ENCODE measurements around the gene ISM2. TPM values are rescaled to one million over a fixed set of nuclear protein-coding genes. Genes with fewer than 3 reads are reported as not detected.

The ISM2 gene
- total RNA-seq, 1 experiment from 2014 or later, result 2.6 TPM

- POLR2A ChIA-PET, result no interaction called here
- Histone ChIP-seq H3K9me3 (ENCODE audit: control insufficient read depth, insufficient read depth, low read depth, low read length) (no peaks in the 10 kb centered on the region), H3K27me3 (ENCODE audit: control insufficient read depth, insufficient read depth, low read length) (no peaks in the 10 kb centered on the region), H3K36me3 (ENCODE audit: control insufficient read depth, insufficient read depth, low read length) (peaks cover 35% of the 10 kb centered on the region), H3K27ac (ENCODE audit: low read length) (peak overlapping the region; percentile 98), H3K4me3 (ENCODE audit: low read depth in 2 of 2, low read length in 2 of 2) (peak overlapping the region; percentile 75 to 98), H3K4me1 (ENCODE audit: control insufficient read depth, insufficient read depth, low read length) (peaks cover 11% of the 10 kb centered on the region)
- ATAC-seq (no peak), DNase-seq (ENCODE audit: low read depth, low spot score) (no peak)
- in situ Hi-C loops (cut with HindIII; ENCODE audit: low pct_unique_long_range_greater_than_20kb, low sequenced_read_pairs) (no loop called here), intact Hi-C loops (cut with micrococcal nuclease; ENCODE audit: unreplicated experiment) (no loop called here)
- peak; percentile 74 for TF ChIP-seq CTCF (IDR thresholded peaks at IDR 0.05)
- TF ChIP-seq TCF7L2 (IDR thresholded peaks at IDR 0.05; ENCODE audit: low read depth, low read length), result no peak
- CTCF ChIA-PET, result interaction anchor here (0.5 kb wide), 1 partner anchor 71 kb away, joined by 4 read pairs; no protein-coding TSS in a partner anchor
- no TSS peak for BruUV-seq (replicated peaks)
Measured at GRCh38 chr14:77459072-77459723, 39.4 kb downstream of the ISM2 start.

DNA sequence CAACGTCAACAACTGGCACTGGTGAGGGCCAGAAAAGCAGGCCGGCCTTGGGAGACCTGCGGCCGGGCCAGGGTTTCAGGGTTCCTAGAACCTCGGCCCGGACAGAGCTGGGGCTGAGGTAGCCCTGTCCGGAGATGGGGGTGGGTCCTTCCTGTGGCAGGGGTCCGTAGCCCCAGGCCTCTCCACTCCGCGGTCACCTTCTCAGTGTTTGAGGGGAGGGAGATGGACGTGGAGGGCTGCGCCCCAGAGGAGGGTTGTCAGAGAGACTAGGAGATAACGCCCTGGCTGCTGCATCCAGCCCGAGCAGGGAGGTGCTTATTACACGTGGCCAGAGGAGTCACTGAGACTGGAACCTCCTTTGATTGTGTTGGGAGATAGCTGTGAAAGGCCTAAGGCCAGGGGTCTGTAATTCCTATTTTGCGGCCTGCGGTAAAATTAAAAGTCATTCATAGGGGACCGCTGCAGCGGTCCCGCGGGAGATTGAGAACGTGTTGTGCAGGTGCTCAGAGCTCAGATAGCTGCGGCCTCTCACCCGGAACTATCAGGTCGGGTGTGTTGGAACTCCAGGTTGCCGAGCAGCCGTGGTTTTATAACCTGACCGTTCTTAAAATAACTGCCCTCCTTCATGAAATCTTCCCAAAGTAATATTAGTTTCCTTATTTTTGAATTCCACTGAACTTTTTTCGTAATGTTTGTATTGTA is 40.2 kb downstream of the ISM2 start:
- no TSS peak for BruUV-seq (replicated peaks)
- no peaks in the 10 kb centered on the region for H3K27me3 ChIP-seq (ENCODE audit: control insufficient read depth, insufficient read depth, low read length)
- intact Hi-C loops (cut with micrococcal nuclease; ENCODE audit: unreplicated experiment), result no loop called here
- peaks cover 32% of the 10 kb centered on the region for H3K36me3 ChIP-seq (ENCODE audit: control insufficient read depth, insufficient read depth, low read length)
- ATAC-seq (0 out of 2 replicates have a peak, but pooled peaks have one; percentile 7), DNase-seq (ENCODE audit: low read depth, low spot score) (no peak)
- peak overlapping the region; percentile 75 to 98 for H3K4me3 ChIP-seq (ENCODE audit: low read depth in 2 of 2, low read length in 2 of 2)
- ChIA-PET POLR2A (no interaction called here), CTCF (no interaction called here)
- peak overlapping the region; percentile 98 for H3K27ac ChIP-seq (ENCODE audit: low read length)
- TF ChIP-seq TCF7L2 (IDR thresholded peaks at IDR 0.05; ENCODE audit: low read depth, low read length) (no peak), SIN3A (IDR thresholded peaks at IDR 0.05; ENCODE audit: borderline replicate concordance, insufficient read depth, low read depth, low read length) (0 out of 2 replicates have a peak, but pooled peaks have one; percentile 18)
- peaks cover 11% of the 10 kb centered on the region for H3K4me1 ChIP-seq (ENCODE audit: control insufficient read depth, insufficient read depth, low read length)
- H3K9me3 ChIP-seq (ENCODE audit: control insufficient read depth, insufficient read depth, low read depth, low read length), result no peaks in the 10 kb centered on the region
- in situ Hi-C loops (cut with HindIII; ENCODE audit: low pct_unique_long_range_greater_than_20kb, low sequenced_read_pairs), result no loop called here

DNA sequence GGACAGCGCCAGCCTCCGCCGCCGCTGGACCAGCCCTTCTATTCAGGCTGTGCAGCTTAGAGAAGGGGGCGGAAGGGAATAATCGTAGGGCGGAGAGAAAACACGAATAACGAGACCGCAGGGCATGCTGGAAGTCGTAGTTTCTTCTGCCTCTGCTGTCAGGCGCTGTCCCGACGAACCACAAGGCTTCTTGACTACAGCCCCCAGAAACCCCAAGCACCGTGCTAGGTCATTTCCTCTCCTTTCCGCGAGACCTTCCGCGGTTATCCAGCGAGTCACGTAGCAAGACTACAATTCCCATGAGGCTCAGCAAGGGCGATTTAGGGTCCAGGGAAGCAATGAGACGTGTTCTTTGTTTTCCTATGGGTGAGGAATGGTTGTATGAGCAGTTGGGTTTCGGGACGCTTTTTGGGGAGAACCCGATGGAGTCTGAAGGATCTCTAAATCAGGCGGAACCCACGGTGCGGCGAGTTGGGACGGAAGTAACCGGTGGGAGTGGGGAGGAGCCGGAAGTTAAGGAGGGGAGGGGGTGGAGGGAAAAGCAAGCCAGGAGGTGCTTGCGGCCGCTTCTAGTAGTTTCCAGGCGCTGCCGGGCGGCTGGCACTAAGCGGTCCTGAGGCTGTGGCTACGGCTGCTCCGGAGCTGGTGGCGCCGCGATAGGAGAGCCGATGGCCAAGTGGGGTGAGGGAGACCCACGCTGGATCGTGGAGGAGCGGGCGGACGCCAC is 40.9 kb downstream of the ISM2 start, which contains the start of the genes AHSA1 and VIPAS39:
Gene AHSA1, plus strand, starts transcription at position 572 of the 727 bp plus-strand sequence. Its CDS starts 97 bp downstream, at position 669.
Gene VIPAS39, minus strand, starts transcription at position 80 of the 727 bp plus-strand sequence. CDS start 3,499 bp downstream, outside the sequence.
- no peak for TF ChIP-seq CTCF (IDR thresholded peaks at IDR 0.05)
- no peak for TF ChIP-seq REST (IDR thresholded peaks at IDR 0.05; ENCODE audit: insufficient read depth in 1 of 2, low read depth in 2 of 2, low read length in 1 of 2)
- TF ChIP-seq SIN3A (IDR thresholded peaks at IDR 0.05; ENCODE audit: borderline replicate concordance, insufficient read depth, low read depth, low read length), result 0 out of 2 replicates have a peak, but pooled peaks have one; percentile 71
- 0 out of 2 replicates have a peak, but pooled peaks have one; percentile 23 for TF ChIP-seq TCF7L2 (IDR thresholded peaks at IDR 0.05; ENCODE audit: low read depth, low read length)
- peak; percentile 51 for TF ChIP-seq POLR2AphosphoS5 (IDR thresholded peaks at IDR 0.05; ENCODE audit: low read depth, low read length)
- Histone ChIP-seq H3K9me3 (ENCODE audit: control insufficient read depth, insufficient read depth, low read depth, low read length) (no peaks in the 10 kb centered on the region), H3K27me3 (ENCODE audit: control insufficient read depth, insufficient read depth, low read length) (no peaks in the 10 kb centered on the region), H3K27ac (ENCODE audit: low read length) (peak within 1 kb of the TSS; percentile 98), H3K36me3 (ENCODE audit: control insufficient read depth, insufficient read depth, low read length) (peaks cover 31% of the 10 kb centered on the region), H3K4me1 (ENCODE audit: control insufficient read depth, insufficient read depth, low read length) (peaks cover 11% of the 10 kb centered on the region), H3K4me3 (ENCODE audit: low read depth in 2 of 2, low read length in 2 of 2) (peak within 1 kb of the TSS; percentile 75 to 98)
- DNase-seq (ENCODE audit: low read depth, low spot score) (peak; percentile 97), ATAC-seq (peak; percentile 99)
- ChIA-PET POLR2A (no interaction called here), CTCF (no interaction called here)
- in situ Hi-C loops (cut with HindIII; ENCODE audit: low pct_unique_long_range_greater_than_20kb, low sequenced_read_pairs), result no loop called here
- no TSS peak for BruUV-seq (replicated peaks)
- intact Hi-C loops (cut with micrococcal nuclease; ENCODE audit: unreplicated experiment), result no loop called here
